HepG2 (cell line): ENCODE data around the gene PRICKLE2. TPM values are rescaled to one million over a fixed set of nuclear protein-coding genes. Genes with fewer than 3 reads are reported as not detected.

Experiments
- CREB1 ChIP-seq, 2 experiments: fragments of 450-650 bp in 1 of 2; IDR thresholded peaks; 2 replicates each; pipeline ENCODE4 v1.6.1; 2016 to 2017; ENCODE audit warnings: control low read depth in 1 of 2, mild to moderate bottlenecking in 1 of 2, missing compliant biosample characterization in 1 of 2, missing genetic modification characterization in 1 of 2
- EHMT2 ChIP-seq: fragments of 200-600 bp; sonication (generic); IDR thresholded peaks from 2 replicates; pipeline ENCODE4 v1.7.0; 2017; ENCODE audit warnings: antibody characterized with exemption, low read depth, low read length, borderline replicate concordance
- FOXA3 ChIP-seq: IDR thresholded peaks from 2 replicates; pipeline ENCODE4 v1.6.1; 2016; ENCODE audit warnings: missing genetic modification reagents, missing compliant biosample characterization
- JUN ChIP-seq: sonication (generic); formaldehyde crosslinking; IDR thresholded peaks from 2 replicates; pipeline ENCODE4 v1.4.0; 2020; ENCODE audit warnings: mild to moderate bottlenecking, missing genetic modification reagents
- MYNN ChIP-seq: sonication (generic); formaldehyde crosslinking; IDR thresholded peaks from 2 replicates; pipeline ENCODE4 v1.4.0; 2020; ENCODE audit warnings: mild to moderate bottlenecking, low read depth, missing genetic modification reagents
- NFKB2 ChIP-seq: sonication (generic); formaldehyde crosslinking; IDR thresholded peaks from 2 replicates; pipeline ENCODE4 v1.4.0; 2020; ENCODE audit warnings: missing genetic modification reagents, borderline replicate concordance
- ONECUT2 ChIP-seq: sonication (generic); formaldehyde crosslinking; IDR thresholded peaks from 2 replicates; pipeline ENCODE4 v1.4.0; 2020; ENCODE audit warnings: missing genetic modification reagents
- SOX6 ChIP-seq, 2 experiments: fragments of 450-650 bp in 1 of 2; sonication (generic) in 1 of 2; formaldehyde crosslinking in 1 of 2; IDR thresholded peaks; 2 replicates each; pipeline versions ENCODE4 v1.4.0 to v1.6.1; 2017 to 2020; ENCODE audit warnings: antibody characterized with exemption in 1 of 2, mild to moderate bottlenecking in 1 of 2, missing genetic modification reagents in 1 of 2
- TEAD3 ChIP-seq: optimal IDR thresholded peaks from 2 replicates; pipeline ENCODE3; 2016; ENCODE audit warnings: borderline replicate concordance
- YY1 ChIP-seq: IDR thresholded peaks from 2 replicates; pipeline ENCODE4 v1.6.1; 2011; ENCODE audit warnings: low read length, low read depth, moderate library complexity, mild to moderate bottlenecking; ENCODE audit not compliant: insufficient read depth, insufficient replicate concordance
- ZKSCAN1 ChIP-seq: fragments of 150-350 bp; IDR thresholded peaks from 2 replicates; pipeline ENCODE4 v1.6.1; 2014; ENCODE audit warnings: low read length
- ZMYM4 ChIP-seq: sonication (generic); formaldehyde crosslinking; IDR thresholded peaks from 2 replicates; pipeline ENCODE4 v1.8.1; 2023; ENCODE audit warnings: mild to moderate bottlenecking, missing genetic modification reagents
- ZNF629 ChIP-seq: sonication (generic); formaldehyde crosslinking; conservative IDR thresholded peaks from 2 replicates; pipeline ENCODE4 v1.5.0; 2020; ENCODE audit warnings: missing genetic modification reagents
- ZNF644 ChIP-seq: IDR thresholded peaks from 2 replicates; pipeline ENCODE4 v1.6.1; 2016; ENCODE audit warnings: low read depth
- ZNF7 ChIP-seq: IDR thresholded peaks from 2 replicates; pipeline ENCODE4 v1.6.1; 2016; ENCODE audit warnings: missing biosample characterization, missing genetic modification reagents
- ZSCAN22 ChIP-seq: sonication (generic); formaldehyde crosslinking; IDR thresholded peaks from 2 replicates; pipeline ENCODE4 v1.4.0; 2020; ENCODE audit warnings: mild to moderate bottlenecking, missing genetic modification reagents
- ZSCAN25 ChIP-seq: sonication (generic); formaldehyde crosslinking; IDR thresholded peaks from 2 replicates; pipeline ENCODE4 v1.8.0; 2022; ENCODE audit warnings: mild to moderate bottlenecking, missing genetic modification reagents
- polyA plus RNA-seq, 8 experiments: library from polyadenylated mRNA; depleted of rRNA in 3 of 8; stranded (reverse) in 7 of 8; unstranded in 1 of 8; fragments of >200 nt; fragmentation: Illumina TruSeq in 4 of 8; extraction: Trizol in 4 of 8; gene quantifications; 2 replicates each; pipeline versions ENCODE4 v1.2.1 to v1.2.3, GENCODE V29; 2011 to 2016; ENCODE audit warnings: low read depth in 4 of 8, missing spikeins in 1 of 8, mixed read lengths in 1 of 8; ENCODE audit not compliant: insufficient read depth in 1 of 8
- total RNA-seq, 5 experiments: library from RNA; depleted of rRNA; stranded (reverse); fragments of >200 nt; fragmentation: Illumina TruSeq; extraction: Trizol; gene quantifications; 2 replicates each; pipeline ENCODE4 v1.2.3, GENCODE V29; 2016; ENCODE audit warnings: low read depth in 1 of 5
- TF ChIP-seq, protein P1 (sequence below): sonication (generic); formaldehyde crosslinking; IDR thresholded peaks from 2 replicates; pipeline ENCODE4 v1.4.0; 2020; ENCODE audit warnings: missing genetic modification reagents
- TF ChIP-seq, protein P2 (sequence below): IDR thresholded peaks from 2 replicates; pipeline ENCODE4 v1.4.0; 2020; ENCODE audit warnings: mild to moderate bottlenecking, missing genetic modification reagents

PRICKLE2 gene
- total and polyA plus RNA-seq, 2 of the 13 experiments (the other 11 are each of a cell fraction or from before 2014, with no cell fraction given) = 0.01 to 0.07 TPM

DNA sequence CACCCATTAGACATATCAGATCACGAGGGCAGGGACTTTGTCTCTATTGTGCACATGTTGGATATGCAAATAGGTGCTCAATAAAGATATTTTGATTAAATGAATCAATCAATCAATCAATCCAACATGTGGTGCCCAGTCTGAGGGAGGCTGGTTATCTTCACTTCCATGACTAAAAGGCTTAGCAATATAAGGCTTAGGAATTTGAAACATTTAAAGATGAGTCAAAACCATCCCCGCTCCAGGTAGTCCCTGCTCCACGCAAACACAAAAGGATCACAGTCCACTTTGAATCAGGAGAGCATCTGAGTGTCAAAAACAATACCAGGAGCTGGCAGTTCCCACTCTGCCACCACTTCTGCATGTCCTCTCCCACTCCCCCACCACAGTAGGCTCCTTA is 25.8 kb upstream of the PRICKLE2 start (continued):
- TF ChIP-seq ZSCAN22 (peak; percentile 94), ZSCAN25 (CRISPR knock-in tag) (no peak), ZNF644 (CRISPR knock-in tag) (peak; percentile 25; the same call in 1 of the 2 replicates), MYNN (no peak), YY1 (no peak), SOX6 (IDR thresholded peaks at IDR 0.05) (no peak), SOX6 (CRISPR knock-in tag; IDR thresholded peaks at IDR 0.05) (peak; percentile 61), TEAD3 (CRISPR knock-in tag) (peak; percentile 80), EHMT2 (peak; percentile 72; the same call in 1 of the 2 replicates), FOXA3 (CRISPR knock-in tag) (0 out of 2 replicates have a peak, but pooled peaks have one; percentile 7), CREB1 (IDR thresholded peaks at IDR 0.05) (no peak), CREB1 (CRISPR knock-in tag; IDR thresholded peaks at IDR 0.05) (peak; percentile 48; the same call in 1 of the 2 replicates), ZKSCAN1 (peak; percentile 47; the same call in 1 of the 2 replicates), ZNF7 (CRISPR knock-in tag) (peak; percentile 55; the same call in 1 of the 2 replicates), ONECUT2 (CRISPR knock-in tag) (no peak), ZMYM4 (0 out of 2 replicates have a peak, but pooled peaks have one; percentile 24), JUN (CRISPR knock-in tag) (no peak), ZNF629 (CRISPR knock-in tag) (no peak), NFKB2 (CRISPR knock-in tag) (no peak)
- TF ChIP-seq, protein P1, sequence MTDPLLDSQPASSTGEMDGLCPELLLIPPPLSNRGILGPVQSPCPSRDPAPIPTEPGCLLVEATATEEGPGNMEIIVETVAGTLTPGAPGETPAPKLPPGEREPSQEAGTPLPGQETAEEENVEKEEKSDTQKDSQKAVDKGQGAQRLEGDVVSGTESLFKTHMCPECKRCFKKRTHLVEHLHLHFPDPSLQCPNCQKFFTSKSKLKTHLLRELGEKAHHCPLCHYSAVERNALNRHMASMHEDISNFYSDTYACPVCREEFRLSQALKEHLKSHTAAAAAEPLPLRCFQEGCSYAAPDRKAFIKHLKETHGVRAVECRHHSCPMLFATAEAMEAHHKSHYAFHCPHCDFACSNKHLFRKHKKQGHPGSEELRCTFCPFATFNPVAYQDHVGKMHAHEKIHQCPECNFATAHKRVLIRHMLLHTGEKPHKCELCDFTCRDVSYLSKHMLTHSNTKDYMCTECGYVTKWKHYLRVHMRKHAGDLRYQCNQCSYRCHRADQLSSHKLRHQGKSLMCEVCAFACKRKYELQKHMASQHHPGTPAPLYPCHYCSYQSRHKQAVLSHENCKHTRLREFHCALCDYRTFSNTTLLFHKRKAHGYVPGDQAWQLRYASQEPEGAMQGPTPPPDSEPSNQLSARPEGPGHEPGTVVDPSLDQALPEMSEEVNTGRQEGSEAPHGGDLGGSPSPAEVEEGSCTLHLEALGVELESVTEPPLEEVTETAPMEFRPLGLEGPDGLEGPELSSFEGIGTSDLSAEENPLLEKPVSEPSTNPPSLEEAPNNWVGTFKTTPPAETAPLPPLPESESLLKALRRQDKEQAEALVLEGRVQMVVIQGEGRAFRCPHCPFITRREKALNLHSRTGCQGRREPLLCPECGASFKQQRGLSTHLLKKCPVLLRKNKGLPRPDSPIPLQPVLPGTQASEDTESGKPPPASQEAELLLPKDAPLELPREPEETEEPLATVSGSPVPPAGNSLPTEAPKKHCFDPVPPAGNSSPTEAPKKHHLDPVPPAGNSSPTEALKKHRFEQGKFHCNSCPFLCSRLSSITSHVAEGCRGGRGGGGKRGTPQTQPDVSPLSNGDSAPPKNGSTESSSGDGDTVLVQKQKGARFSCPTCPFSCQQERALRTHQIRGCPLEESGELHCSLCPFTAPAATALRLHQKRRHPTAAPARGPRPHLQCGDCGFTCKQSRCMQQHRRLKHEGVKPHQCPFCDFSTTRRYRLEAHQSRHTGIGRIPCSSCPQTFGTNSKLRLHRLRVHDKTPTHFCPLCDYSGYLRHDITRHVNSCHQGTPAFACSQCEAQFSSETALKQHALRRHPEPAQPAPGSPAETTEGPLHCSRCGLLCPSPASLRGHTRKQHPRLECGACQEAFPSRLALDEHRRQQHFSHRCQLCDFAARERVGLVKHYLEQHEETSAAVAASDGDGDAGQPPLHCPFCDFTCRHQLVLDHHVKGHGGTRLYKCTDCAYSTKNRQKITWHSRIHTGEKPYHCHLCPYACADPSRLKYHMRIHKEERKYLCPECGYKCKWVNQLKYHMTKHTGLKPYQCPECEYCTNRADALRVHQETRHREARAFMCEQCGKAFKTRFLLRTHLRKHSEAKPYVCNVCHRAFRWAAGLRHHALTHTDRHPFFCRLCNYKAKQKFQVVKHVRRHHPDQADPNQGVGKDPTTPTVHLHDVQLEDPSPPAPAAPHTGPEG = no peak
- TF ChIP-seq, protein P2, sequence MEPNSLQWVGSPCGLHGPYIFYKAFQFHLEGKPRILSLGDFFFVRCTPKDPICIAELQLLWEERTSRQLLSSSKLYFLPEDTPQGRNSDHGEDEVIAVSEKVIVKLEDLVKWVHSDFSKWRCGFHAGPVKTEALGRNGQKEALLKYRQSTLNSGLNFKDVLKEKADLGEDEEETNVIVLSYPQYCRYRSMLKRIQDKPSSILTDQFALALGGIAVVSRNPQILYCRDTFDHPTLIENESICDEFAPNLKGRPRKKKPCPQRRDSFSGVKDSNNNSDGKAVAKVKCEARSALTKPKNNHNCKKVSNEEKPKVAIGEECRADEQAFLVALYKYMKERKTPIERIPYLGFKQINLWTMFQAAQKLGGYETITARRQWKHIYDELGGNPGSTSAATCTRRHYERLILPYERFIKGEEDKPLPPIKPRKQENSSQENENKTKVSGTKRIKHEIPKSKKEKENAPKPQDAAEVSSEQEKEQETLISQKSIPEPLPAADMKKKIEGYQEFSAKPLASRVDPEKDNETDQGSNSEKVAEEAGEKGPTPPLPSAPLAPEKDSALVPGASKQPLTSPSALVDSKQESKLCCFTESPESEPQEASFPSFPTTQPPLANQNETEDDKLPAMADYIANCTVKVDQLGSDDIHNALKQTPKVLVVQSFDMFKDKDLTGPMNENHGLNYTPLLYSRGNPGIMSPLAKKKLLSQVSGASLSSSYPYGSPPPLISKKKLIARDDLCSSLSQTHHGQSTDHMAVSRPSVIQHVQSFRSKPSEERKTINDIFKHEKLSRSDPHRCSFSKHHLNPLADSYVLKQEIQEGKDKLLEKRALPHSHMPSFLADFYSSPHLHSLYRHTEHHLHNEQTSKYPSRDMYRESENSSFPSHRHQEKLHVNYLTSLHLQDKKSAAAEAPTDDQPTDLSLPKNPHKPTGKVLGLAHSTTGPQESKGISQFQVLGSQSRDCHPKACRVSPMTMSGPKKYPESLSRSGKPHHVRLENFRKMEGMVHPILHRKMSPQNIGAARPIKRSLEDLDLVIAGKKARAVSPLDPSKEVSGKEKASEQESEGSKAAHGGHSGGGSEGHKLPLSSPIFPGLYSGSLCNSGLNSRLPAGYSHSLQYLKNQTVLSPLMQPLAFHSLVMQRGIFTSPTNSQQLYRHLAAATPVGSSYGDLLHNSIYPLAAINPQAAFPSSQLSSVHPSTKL = peak; percentile 49; the same call in 1 of the 2 replicates
